Inflammatory macrophage (primary cell): Measurements from ENCODE around the gene YARS2.

Source experiments
- DNase-seq, 2 donors: peaks; one replicate each; pipeline ENCODE4 v3.0.0-alpha.2; 2020 to 2022
- total RNA-seq, 18 experiments: gene quantifications; one replicate each; lab custom pipeline; 2026; ENCODE audit warnings: mixed read lengths in 6 of 18, inconsistent platforms in 2 of 18; lab: John Stamatoyannopoulos, UW

Gene YARS2
- 7.1 to 29.2 (median 22.6) reads per million in 18 experiments for total RNA-seq

DNA sequence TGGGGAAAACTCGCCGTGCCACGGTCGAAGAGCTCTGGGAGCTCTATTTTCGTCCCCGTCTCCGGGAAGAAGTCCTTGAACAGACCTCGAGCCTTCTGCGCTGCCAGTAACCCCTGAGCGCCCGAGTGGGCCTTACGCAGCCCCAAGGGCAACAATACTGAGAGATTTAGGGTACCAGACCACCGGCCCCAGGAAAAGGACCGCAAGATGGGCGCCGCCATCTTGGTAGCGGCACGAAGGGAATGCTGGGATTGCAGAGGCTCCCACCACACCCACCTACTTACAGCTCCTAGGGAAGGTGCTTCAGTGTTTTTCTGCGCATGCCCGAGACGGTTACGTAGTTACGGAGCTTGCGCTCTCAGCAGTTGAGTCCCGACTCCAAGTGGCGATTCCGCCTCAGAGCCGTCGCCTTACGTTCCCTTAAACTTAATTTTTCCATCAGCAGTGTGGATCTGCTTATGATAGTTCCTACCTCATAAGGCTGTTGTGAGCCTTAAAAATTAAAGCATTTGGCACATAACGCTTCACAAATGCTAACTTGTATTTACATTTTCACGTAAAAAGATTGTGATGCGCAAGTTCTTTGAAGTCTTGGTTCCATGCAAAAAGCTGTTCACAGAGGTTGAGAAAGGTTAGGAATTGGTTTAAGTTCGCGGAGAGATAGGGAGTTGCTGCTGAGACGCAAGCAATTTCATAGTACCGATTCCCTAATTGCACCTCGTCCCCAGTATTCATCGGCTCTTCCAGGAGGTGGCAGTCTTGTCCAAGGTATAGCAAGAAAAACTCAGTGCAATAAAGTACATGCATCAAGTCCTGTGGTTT is at the start of gene YARS2:
Gene YARS2 (minus strand): TSS at position 244 of the 822 bp plus-strand sequence. CDS start 23 bp downstream, at position 221.
- DNase-seq = peak; percentile 97 to 99

DNA sequence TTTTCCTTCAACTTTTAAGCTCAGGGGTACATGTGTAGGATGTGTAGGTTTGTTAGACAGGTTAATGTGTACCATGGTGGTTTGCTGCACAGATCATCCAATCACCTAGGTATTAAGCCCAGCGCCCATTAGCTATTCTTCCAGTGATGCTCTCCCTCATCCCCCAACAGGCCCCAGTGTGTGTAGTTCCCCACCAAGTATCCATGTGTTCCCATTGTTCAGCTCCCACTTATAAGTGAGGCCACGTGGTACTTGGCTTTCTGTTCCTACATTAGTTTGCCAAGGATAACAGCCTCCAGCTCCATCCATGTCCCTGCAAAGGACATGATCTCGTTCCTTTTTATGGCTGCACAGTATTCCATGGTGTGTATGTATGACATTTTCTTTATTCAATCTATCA is 48.6 kb upstream of the YARS2 start:
- no peak for DNase-seq

- no peak for DNase-seq
Observed at GRCh38 chr12:32801269-32801980, 45.7 kb upstream of the YARS2 start.

GRCh38 chr12:32794281-32794680 is 38.6 kb upstream of the YARS2 start:
- no peak for DNase-seq

DNA sequence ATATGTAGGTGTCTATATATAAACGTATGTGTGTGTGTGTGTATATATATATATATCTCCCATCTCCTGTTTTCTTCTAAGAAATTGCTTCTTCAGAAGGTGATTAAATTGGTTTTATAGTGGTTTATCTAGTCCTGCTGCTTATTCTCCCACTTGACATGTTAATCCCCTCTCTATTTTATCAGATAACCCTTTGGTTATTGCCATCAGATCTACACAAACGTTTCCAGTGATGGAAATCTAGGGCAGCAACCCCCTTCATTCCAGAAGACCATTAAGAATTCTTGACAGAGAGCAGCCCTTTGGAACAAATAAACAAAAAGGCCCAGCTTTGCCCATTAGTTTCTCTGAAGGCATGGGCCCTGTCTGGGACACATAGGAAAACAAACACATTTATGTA is 34.2 kb upstream of the YARS2 start:
- DNase-seq = no peak

DNA sequence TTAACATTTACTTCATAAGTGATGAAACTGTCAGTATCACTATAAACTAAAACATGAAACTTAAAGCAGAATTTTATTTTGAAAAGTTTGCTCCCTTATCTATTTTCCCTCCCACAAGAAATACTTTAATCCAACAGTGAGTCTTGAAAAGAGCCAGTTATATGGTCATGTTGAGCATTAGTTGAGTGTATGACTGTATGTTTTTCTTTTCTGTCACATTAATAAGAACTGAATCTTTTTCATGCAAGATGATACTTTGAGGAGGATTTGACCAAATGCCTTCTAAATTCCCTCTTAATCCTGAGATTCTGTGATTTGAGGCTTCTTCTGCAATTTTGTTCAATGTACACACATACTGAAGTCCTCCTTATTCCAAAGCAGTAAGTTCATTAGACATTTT is 33.7 kb upstream of the YARS2 start:
- no peak for DNase-seq

- no peak for DNase-seq
Observed at GRCh38 chr12:32788405-32788804, 32.7 kb upstream of the YARS2 start.

GRCh38 chr12:32785557-32785956 is 29.9 kb upstream of the YARS2 start:
- DNase-seq = no peak

GRCh38 chr12:32783029-32783428 is 27.3 kb upstream of the YARS2 start:
- DNase-seq = no peak

DNA sequence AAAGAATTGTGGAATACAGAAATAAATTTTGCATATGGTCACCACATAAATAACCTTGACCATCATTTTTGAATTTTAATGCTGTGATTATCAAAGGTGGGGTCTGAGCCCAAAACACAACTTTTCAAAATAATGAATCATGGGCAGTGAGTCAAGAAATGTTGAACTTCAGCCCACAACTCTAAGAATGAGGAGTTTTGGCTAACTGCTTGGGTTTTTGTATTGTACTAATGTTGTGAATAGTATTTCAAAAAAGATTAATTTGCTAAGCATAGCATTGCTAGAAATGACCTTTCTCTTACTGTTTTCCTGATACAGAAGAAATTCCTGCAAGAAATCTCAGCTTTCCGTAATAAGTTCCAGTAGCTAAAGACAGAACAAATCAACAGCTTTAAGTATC is 24.4 kb upstream of the YARS2 start:
- no peak for DNase-seq

DNA sequence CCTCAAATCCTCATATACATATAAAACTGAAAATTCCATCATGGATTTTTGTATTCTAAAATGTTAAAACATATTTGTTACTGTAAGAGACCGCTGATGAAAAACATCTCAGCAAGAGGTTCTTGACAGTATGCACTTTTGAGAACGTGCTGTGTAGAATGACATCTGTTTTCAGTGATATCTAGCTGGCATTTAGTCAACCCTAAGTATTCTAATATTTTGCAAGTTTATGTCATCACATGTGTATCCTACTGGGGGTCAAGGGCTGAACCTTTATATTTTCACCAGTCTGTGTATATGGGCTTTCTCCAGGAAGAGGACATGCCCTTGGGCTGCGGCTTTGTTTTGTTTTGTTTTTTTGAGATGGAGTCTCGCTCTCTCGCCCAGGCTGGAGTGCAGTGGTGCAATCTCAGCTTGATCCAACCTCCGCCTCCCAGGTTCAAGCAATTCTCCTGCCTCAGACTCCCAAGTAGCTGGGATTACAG is 22.0 kb upstream of the YARS2 start:
- no peak for DNase-seq

- no peak for DNase-seq
Observed at GRCh38 chr12:32777159-32777558, 21.5 kb upstream of the YARS2 start.

- DNase-seq = no peak
Observed at GRCh38 chr12:32776258-32776657, 20.6 kb upstream of the YARS2 start.

GRCh38 chr12:32773691-32774090 is 18.0 kb upstream of the YARS2 start:
- no peak for DNase-seq

- DNase-seq = no peak
Observed at GRCh38 chr12:32770141-32770540, 14.4 kb upstream of the YARS2 start.

GRCh38 chr12:32768518-32768917 is 12.8 kb upstream of the YARS2 start:
- DNase-seq = no peak

- DNase-seq = no peak
Observed at GRCh38 chr12:32765906-32766305, 10.2 kb upstream of the YARS2 start.

DNA sequence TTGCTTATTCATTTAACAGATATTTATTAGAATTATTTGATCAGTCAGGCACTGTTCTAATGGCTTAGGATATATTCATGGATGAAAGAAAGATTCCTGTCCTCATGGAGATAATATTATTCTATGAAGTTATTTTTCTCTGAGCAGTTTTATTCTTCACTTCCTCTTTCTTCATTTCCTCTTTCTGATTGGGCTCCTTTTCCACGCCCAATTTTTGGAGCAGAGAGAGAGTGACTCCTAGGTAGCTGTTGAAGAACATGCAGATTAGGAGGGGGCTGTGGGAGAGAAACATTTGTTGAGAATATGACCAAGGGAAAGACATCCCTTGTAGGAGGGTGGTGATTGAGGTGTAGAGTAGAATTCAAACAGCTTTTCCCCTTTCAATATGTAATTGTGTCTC is 6.0 kb upstream of the YARS2 start:
- DNase-seq = peak; percentile 43 to 60

DNA sequence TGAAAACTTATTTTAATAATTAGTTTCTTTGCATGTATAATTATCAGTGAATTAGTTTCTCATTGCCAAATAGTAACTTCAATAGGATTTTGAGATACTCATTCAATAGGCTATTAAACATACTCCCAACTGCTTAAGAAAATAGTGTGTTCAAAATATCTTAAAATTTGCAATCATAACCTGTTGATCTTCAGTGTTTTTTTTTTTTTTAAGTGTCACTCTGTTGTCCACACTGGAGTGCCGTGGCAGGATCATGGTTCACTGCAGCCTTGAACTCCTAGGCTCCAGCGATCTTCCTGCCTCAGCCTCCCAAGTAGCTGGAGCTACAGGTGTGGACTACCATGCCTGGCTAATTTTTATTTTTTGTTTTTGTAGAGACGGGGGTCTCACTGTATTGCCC is 1.5 kb upstream of the YARS2 start:
- no peak for DNase-seq

DNA sequence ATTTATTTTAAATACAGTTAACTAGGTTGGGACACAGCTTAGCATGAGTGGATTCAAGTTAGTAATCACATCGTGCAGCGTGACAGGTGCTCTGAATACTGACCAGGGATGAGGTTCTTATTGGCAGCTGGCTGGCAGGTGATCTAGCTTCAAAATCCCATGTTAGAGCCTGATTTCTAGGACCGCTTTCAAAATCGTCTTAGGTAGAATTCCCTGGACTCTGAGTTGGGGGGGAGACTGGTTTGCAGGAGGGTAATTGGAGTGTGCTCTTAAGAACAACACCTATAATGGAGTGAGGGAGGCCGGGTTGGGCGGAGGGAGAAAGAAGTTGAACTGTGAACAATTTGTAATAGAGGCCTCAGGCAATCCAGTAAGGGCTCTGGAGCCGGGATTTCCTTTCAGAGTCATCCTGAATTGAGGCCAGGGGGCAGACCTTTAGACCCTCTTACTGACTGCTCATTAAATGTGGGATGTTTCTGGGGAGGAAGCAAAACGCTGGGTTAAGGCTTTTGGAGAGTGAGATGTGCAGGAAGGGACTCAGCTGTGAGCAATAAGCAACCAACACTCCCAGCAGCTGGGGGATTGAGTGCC is 874 bp upstream of the YARS2 start:
- DNase-seq = no peak

DNA sequence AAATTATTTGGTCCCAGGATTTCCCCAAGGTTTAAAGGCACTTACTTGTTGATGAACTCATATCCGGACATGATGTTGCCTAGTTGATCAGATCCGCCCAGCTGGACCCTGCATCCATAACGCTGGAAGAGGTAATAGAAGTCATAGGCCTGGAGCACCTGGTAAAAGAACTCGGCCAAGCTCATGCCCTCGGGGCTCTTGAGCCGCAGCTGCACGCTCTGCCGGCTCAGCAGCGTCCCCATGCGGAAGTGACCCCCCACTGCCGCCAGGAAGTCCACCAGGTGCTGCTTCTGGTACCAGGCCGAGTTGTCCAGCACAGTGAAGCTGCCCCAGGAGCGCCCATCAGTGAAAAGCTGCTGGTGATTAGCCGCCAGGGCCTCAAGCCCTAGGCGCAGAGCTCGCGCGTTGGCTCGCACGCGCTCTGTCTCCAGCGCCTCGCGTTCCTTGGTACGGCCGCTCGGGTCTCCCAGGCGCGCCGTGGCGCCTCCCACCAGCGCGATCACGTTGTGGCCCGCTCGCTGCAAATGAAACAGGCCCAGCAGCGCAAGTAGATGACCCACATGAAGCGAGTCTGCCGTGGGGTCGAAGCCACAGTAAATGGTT is 545 bp downstream of the YARS2 start:
- peak; percentile 75 to 82 for DNase-seq

DNA sequence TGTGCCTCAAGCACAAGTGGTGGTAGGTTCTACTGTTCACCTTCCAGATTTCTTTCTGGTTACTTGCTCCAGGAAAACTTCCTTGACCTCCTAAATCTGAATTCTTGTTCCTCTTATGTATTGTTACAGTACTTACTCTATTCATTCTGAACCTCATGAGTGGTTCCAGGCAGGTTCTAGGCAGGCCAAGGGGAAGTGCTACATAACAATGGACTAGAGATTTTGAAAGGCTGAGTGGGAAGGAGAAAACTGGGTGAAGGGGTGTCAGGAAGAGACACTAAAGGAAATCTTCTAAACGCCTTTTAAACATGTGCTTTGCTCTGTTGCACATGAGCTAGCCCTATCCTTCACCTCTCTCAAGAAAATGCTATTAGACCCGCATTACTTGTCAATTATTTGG is 1.6 kb downstream of the YARS2 start:
- peak; percentile 86 for DNase-seq

- no peak for DNase-seq
Observed at GRCh38 chr12:32753605-32754004, 2.1 kb downstream of the YARS2 start.
